Measurements from ENCODE around the gene ZDHHC11B.
"Not testable (repeated sequence)": the region's sequence is repeated elsewhere in the genome, so short reads cannot be mapped to it uniquely, and the experiment has no call there.

Gene ZDHHC11B

GRCh38 chr5:717143-717542 is 67.4 kb downstream of the ZDHHC11B start:
- DNase-seq (ENCODE audit: low read depth, low spot score), result no peak

- not testable (repeated sequence) for DNase-seq (ENCODE audit: low read depth, low spot score)
These were observed 67.8 kb downstream of the ZDHHC11B start for GRCh38 chr5:716740-717139.

- DNase-seq (ENCODE audit: low read depth, low spot score), result not testable (repeated sequence)
These were observed 68.9 kb downstream of the ZDHHC11B start for GRCh38 chr5:715636-716035.

- not testable (repeated sequence) for DNase-seq (ENCODE audit: low read depth, low spot score)
These were observed 70.1 kb downstream of the ZDHHC11B start for GRCh38 chr5:714215-715118.

- not testable (repeated sequence) for DNase-seq (ENCODE audit: low read depth, low spot score)
These were observed 70.8 kb downstream of the ZDHHC11B start for GRCh38 chr5:713686-714085.

- DNase-seq (ENCODE audit: low read depth, low spot score), result not testable (repeated sequence)
These were observed 75.5 kb downstream of the ZDHHC11B start for GRCh38 chr5:708848-709517.

GRCh38 chr5:708374-708773 is 76.2 kb downstream of the ZDHHC11B start:
- DNase-seq (ENCODE audit: low read depth, low spot score), result not testable (repeated sequence)

- DNase-seq (ENCODE audit: low read depth, low spot score), result not testable (repeated sequence)
These were observed 78.4 kb downstream of the ZDHHC11B start for GRCh38 chr5:706127-706526.

GRCh38 chr5:696753-697702 is 87.5 kb downstream of the ZDHHC11B start:
- not testable (repeated sequence) for DNase-seq (ENCODE audit: low read depth, low spot score)

- DNase-seq (ENCODE audit: low read depth, low spot score), result not testable (repeated sequence)
These were observed 88.3 kb downstream of the ZDHHC11B start for GRCh38 chr5:696191-696590.

- DNase-seq (ENCODE audit: low read depth, low spot score), result not testable (repeated sequence)
These were observed 89.1 kb downstream of the ZDHHC11B start for GRCh38 chr5:695475-695874.

- DNase-seq (ENCODE audit: low read depth, low spot score), result not testable (repeated sequence)
These were observed 90.5 kb downstream of the ZDHHC11B start for GRCh38 chr5:694042-694431.

GRCh38 chr5:693271-694041 is 91.1 kb downstream of the ZDHHC11B start, which contains the start of gene TPPP:
TSS of gene TPPP (minus strand) at chr5:693352. CDS start at chr5:678060, 15,292 bp downstream.
- DNase-seq (ENCODE audit: low read depth, low spot score), result peak; percentile 85

- not testable (repeated sequence) for DNase-seq (ENCODE audit: low read depth, low spot score)
These were observed 91.9 kb downstream of the ZDHHC11B start for GRCh38 chr5:692529-693041.

GRCh38 chr5:691817-692528 is 92.6 kb downstream of the ZDHHC11B start:
- DNase-seq (ENCODE audit: low read depth, low spot score), result no peak

GRCh38 chr5:691049-691448 is 93.5 kb downstream of the ZDHHC11B start:
- not testable (repeated sequence) for DNase-seq (ENCODE audit: low read depth, low spot score)

- not testable (repeated sequence) for DNase-seq (ENCODE audit: low read depth, low spot score)
These were observed 94.2 kb downstream of the ZDHHC11B start for GRCh38 chr5:690293-690692.

- not testable (repeated sequence) for DNase-seq (ENCODE audit: low read depth, low spot score)
These were observed 96.0 kb downstream of the ZDHHC11B start for GRCh38 chr5:688348-689010.

GRCh38 chr5:686936-687335 is 97.6 kb downstream of the ZDHHC11B start:
- DNase-seq (ENCODE audit: low read depth, low spot score), result not testable (repeated sequence)

Data from astrocyte of the hippocampus (primary cell).